ENCODE data around the gene EXOC4.

DNA sequence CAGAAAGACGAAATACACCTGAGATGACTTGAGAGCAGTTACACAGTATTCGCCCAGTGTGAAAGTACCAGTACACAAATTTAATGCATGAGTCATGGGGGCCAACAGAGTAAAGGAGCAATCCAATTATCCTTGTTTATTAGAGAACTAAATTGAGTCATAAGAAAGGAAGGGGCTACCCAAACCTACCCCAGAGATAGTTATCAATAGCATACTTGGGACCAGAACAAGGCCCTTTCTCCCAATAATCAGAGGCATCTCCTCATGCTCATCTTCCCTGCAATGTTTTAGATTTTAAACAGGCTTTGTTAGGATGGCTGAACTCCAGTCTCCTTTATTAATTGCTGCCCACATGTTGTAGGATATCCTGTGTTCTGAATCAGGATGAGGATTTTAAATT, 634.6 kb downstream of the EXOC4 start:
- no peak for TF ChIP-seq EZH2phosphoT487 (IDR thresholded peaks at IDR 0.05; ENCODE audit: insufficient read depth, low read depth)
- no peak for TF ChIP-seq EZH2 (IDR thresholded peaks at IDR 0.05; ENCODE audit: insufficient read depth, poor library complexity, severe bottlenecking)
